ENCODE measurements around the gene DUSP1. TPM values are rescaled to one million over a fixed set of nuclear protein-coding genes. Genes with fewer than 3 reads are reported as not detected.

Gene DUSP1
- total RNA-seq, 4 donors from 2014 or later = 488 to 965 (median 649) TPM

- ATAC-seq = no peak
- Histone ChIP-seq H3K4me1 (peaks cover 0 to 58% (median 21%) of the 10 kb centered on the region in 3 donors), H3K36me3 (peaks cover 6 to 31% of the 10 kb centered on the region in 2 donors)
Measured at GRCh38 chr5:172769616-172770373, 1.2 kb downstream of the DUSP1 start.

GRCh38 chr5:172769342-172769615 lies 1.7 kb downstream of the DUSP1 start:
- Histone ChIP-seq H3K27me3 (no peaks in the 10 kb centered on the region), H3K36me3 (peaks cover 6 to 31% of the 10 kb centered on the region in 2 donors), H3K9me3 (no peaks in the 10 kb centered on the region), H3K4me3 (peak overlapping the region; percentile 69 to 72), H3K4me1 (peaks cover 0 to 58% (median 21%) of the 10 kb centered on the region in 3 donors), H3K27ac (peak overlapping the region; percentile 95 to 98 (median 97))
- WGBS, 2 donors (ENCODE audit: low coverage in 1 of 2) = 0 to 11% methylated on average over 1 to 2 of the region's 2 CpGs
- no peak for TF ChIP-seq POLR2A (IDR thresholded peaks at IDR 0.05)
- TF ChIP-seq EP300 (IDR thresholded peaks at IDR 0.05) = no peak
- TF ChIP-seq CTCF (IDR thresholded peaks at IDR 0.05) = no peak
- TF ChIP-seq POLR2AphosphoS5 (IDR thresholded peaks at IDR 0.05) = no peak
- no peak for ATAC-seq

More at GRCh38 chr5:172769616-172770373, 1.2 kb downstream of the DUSP1 start:
- H3K4me3 ChIP-seq = peak overlapping the region; percentile 69 to 72
- TF ChIP-seq POLR2AphosphoS5 (IDR thresholded peaks at IDR 0.05) = peak; percentile 97
- no peak for TF ChIP-seq EP300 (IDR thresholded peaks at IDR 0.05)
- peak; percentile 26 to 32 for TF ChIP-seq POLR2A (IDR thresholded peaks at IDR 0.05)
- peak in 1 of 4 experiments; percentile 2 for TF ChIP-seq CTCF (IDR thresholded peaks at IDR 0.05)
- no peaks in the 10 kb centered on the region for H3K27me3 ChIP-seq
- WGBS, 2 donors (ENCODE audit: low coverage in 1 of 2) = 4 to 7% methylated on average over 7 to 19 of the region's 21 CpGs
- no peaks in the 10 kb centered on the region for H3K9me3 ChIP-seq
- H3K27ac ChIP-seq = peak overlapping the region; percentile 95 to 98 (median 97)

GRCh38 chr5:172768573-172769341 lies 2.2 kb downstream of the DUSP1 start:
- peaks cover 6 to 31% of the 10 kb centered on the region in 2 donors for H3K36me3 ChIP-seq
- H3K4me3 ChIP-seq = peak overlapping the region; percentile 69 to 72
- no peaks in the 10 kb centered on the region for H3K27me3 ChIP-seq
- TF ChIP-seq POLR2A (IDR thresholded peaks at IDR 0.05) (peak; percentile 74 to 77), POLR2AphosphoS5 (IDR thresholded peaks at IDR 0.05) (peak; percentile 95), EP300 (IDR thresholded peaks at IDR 0.05) (no peak), CTCF (IDR thresholded peaks at IDR 0.05) (no peak)
- WGBS, 2 donors (ENCODE audit: low coverage in 1 of 2) = 16 to 33% methylated on average over 7 to 13 of the region's 20 CpGs
- no peak for ATAC-seq
- peaks cover 0 to 58% (median 16%) of the 10 kb centered on the region in 3 donors for H3K4me1 ChIP-seq
- H3K9me3 ChIP-seq = no peaks in the 10 kb centered on the region
- peak overlapping the region; percentile 95 to 98 (median 97) for H3K27ac ChIP-seq

GRCh38 chr5:172768098-172768572 lies 2.9 kb downstream of the DUSP1 start:
- no peak for TF ChIP-seq CTCF (IDR thresholded peaks at IDR 0.05)
- peak; percentile 93 for TF ChIP-seq POLR2AphosphoS5 (IDR thresholded peaks at IDR 0.05)
- no peak for TF ChIP-seq EP300 (IDR thresholded peaks at IDR 0.05)
- ATAC-seq = no peak
- peak overlapping the region; percentile 95 to 98 (median 97) for H3K27ac ChIP-seq
- H3K4me1 ChIP-seq = peaks cover 0 to 54% (median 10%) of the 10 kb centered on the region in 3 donors
- H3K4me3 ChIP-seq = peak overlapping the region; percentile 69 to 72
- peaks cover 6 to 31% of the 10 kb centered on the region in 2 donors for H3K36me3 ChIP-seq
- H3K27me3 ChIP-seq = no peaks in the 10 kb centered on the region
- H3K9me3 ChIP-seq = no peaks in the 10 kb centered on the region
- 28 to 35% methylated on average over 3 to 5 of the region's 5 CpGs for WGBS, 2 donors (ENCODE audit: low coverage in 1 of 2)

Measured in gastroesophageal sphincter (tissue), 4 donors.